Liver (tissue), 9 donors: Measurements from ENCODE around the gene RPS6KA2. TPM values are rescaled to one million over a fixed set of nuclear protein-coding genes. Genes with fewer than 3 reads are reported as not detected.

Experiments
- DNase-seq: peaks from one replicate; pipeline ENCODE4 v3.0.0-alpha.2; 2017; ENCODE audit warnings: low spot score
- H3K27ac ChIP-seq, 2 donors: one replicate each; pipeline ENCODE4 v1.7.0; 2013; ENCODE audit warnings: inconsistent platforms in 2 of 2, low read length in 2 of 2, control low read depth in 1 of 2, low read depth in 1 of 2, mild to moderate bottlenecking in 1 of 2
- H3K27me3 ChIP-seq, 4 donors: one replicate each; pipeline versions ENCODE4 v1.6.1 to v1.7.0; 2013; ENCODE audit warnings: low read length in 3 of 4, inconsistent platforms in 1 of 4, mild to moderate bottlenecking in 1 of 4, moderate library complexity in 1 of 4; ENCODE audit not compliant: control insufficient read depth in 4 of 4, insufficient read depth in 4 of 4
- H3K36me3 ChIP-seq, 4 donors: one replicate each; pipeline versions ENCODE4 v1.6.1 to v1.7.0; 2013; ENCODE audit warnings: low read length in 3 of 4, mild to moderate bottlenecking in 3 of 4, low read depth in 1 of 4, moderate library complexity in 1 of 4; ENCODE audit not compliant: control insufficient read depth in 4 of 4, insufficient read depth in 3 of 4
- H3K4me1 ChIP-seq, 4 donors: one replicate each; pipeline versions ENCODE4 v1.6.1 to v1.7.0; 2013; ENCODE audit warnings: low read length in 3 of 4, mild to moderate bottlenecking in 3 of 4, moderate library complexity in 1 of 4; ENCODE audit not compliant: control insufficient read depth in 4 of 4, insufficient read depth in 4 of 4
- H3K4me3 ChIP-seq, 3 donors: one replicate each; pipeline versions ENCODE4 v1.6.1 to v1.7.0; 2013; ENCODE audit warnings: low read length in 3 of 3, control low read depth in 1 of 3, low read depth in 1 of 3, mild to moderate bottlenecking in 1 of 3
- H3K9ac ChIP-seq, 2 donors: one replicate each; pipeline ENCODE4 v1.7.0; 2013; ENCODE audit warnings: low read length in 2 of 2, mild to moderate bottlenecking in 2 of 2, moderate library complexity in 2 of 2, control low read depth in 1 of 2, low read depth in 1 of 2
- H3K9me3 ChIP-seq, 4 donors: one replicate each; pipeline versions ENCODE4 v1.6.1 to v1.7.0; 2013; ENCODE audit warnings: low read length in 3 of 4; ENCODE audit not compliant: control insufficient read depth in 4 of 4
- ATF3 ChIP-seq: IDR thresholded peaks from 2 replicates; pipeline ENCODE4 v1.6.1; 2016; ENCODE audit warnings: antibody characterized with exemption
- CTCF ChIP-seq: fragments of 150-350 bp; IDR thresholded peaks from 2 replicates; pipeline ENCODE4 v1.5.1; 2017; ENCODE audit warnings: improper control_type of control experiment, low read depth, low read length; ENCODE audit not compliant: missing input control
- EGR1 ChIP-seq, 2 donors: IDR thresholded peaks; 2 replicates each; pipeline ENCODE4 v1.6.1; 2016 to 2018; ENCODE audit warnings: antibody characterized with exemption in 2 of 2, low read depth in 2 of 2
- FOXA1 ChIP-seq: IDR thresholded peaks from 2 replicates; pipeline ENCODE4 v1.6.1; 2016; ENCODE audit warnings: antibody characterized with exemption
- FOXA2 ChIP-seq: IDR thresholded peaks from 2 replicates; pipeline ENCODE4 v1.6.1; 2016; ENCODE audit warnings: antibody characterized with exemption
- GABPA ChIP-seq, 2 donors: IDR thresholded peaks in 1 of 2; conservative IDR thresholded peaks in 1 of 2; 2 replicates each; pipeline ENCODE4 v1.6.1; 2016; ENCODE audit warnings: antibody characterized with exemption in 2 of 2, mild to moderate bottlenecking in 1 of 2, moderate library complexity in 1 of 2
- HNF4A ChIP-seq, 2 donors: conservative IDR thresholded peaks; 2 replicates each; pipeline ENCODE4 v1.6.1; 2016; ENCODE audit warnings: antibody characterized with exemption in 2 of 2, mild to moderate bottlenecking in 2 of 2
- HNF4G ChIP-seq: IDR thresholded peaks from 2 replicates; pipeline ENCODE4 v1.6.1; 2016; ENCODE audit warnings: antibody characterized with exemption
- JUND ChIP-seq, 2 donors: IDR thresholded peaks; 2 replicates each; pipeline ENCODE4 v1.6.1; 2016; ENCODE audit warnings: antibody characterized with exemption in 2 of 2
- MAX ChIP-seq: IDR thresholded peaks from 2 replicates; pipeline ENCODE4 v1.6.1; 2016; ENCODE audit warnings: antibody characterized with exemption
- NR2F2 ChIP-seq: IDR thresholded peaks from 2 replicates; pipeline ENCODE4 v1.6.1; 2016; ENCODE audit warnings: antibody characterized with exemption
- RAD21 ChIP-seq, 2 donors: IDR thresholded peaks; 2 replicates each; pipeline ENCODE4 v1.6.1; 2016; ENCODE audit warnings: antibody characterized with exemption in 2 of 2, mild to moderate bottlenecking in 2 of 2
- REST ChIP-seq: IDR thresholded peaks from 2 replicates; pipeline ENCODE4 v1.6.1; 2016; ENCODE audit warnings: antibody characterized with exemption, mild to moderate bottlenecking
- RXRA ChIP-seq, 2 donors: IDR thresholded peaks; 2 replicates each; pipeline ENCODE4 v1.6.1; 2017 to 2018; ENCODE audit warnings: antibody characterized with exemption in 2 of 2, mild to moderate bottlenecking in 1 of 2
- SP1 ChIP-seq: IDR thresholded peaks from 2 replicates; pipeline ENCODE4 v1.6.1; 2018; ENCODE audit warnings: antibody characterized with exemption, mild to moderate bottlenecking
- TAF1 ChIP-seq: conservative IDR thresholded peaks from 2 replicates; pipeline ENCODE4 v1.6.1; 2016; ENCODE audit warnings: antibody characterized with exemption, mild to moderate bottlenecking
- YY1 ChIP-seq: IDR thresholded peaks from 2 replicates; pipeline ENCODE4 v1.6.1; 2016; ENCODE audit warnings: antibody characterized with exemption, mild to moderate bottlenecking
- ZBTB33 ChIP-seq: IDR thresholded peaks from 2 replicates; pipeline ENCODE4 v1.6.1; 2016; ENCODE audit warnings: antibody characterized with exemption
- WGBS: extraction: QIAGEN DNeasy Blood & Tissue Kit; methylation state at CpG from one replicate; pipeline ENCODE4 v1.1.7; 2013; 5-methylcytosine and 5-hydroxymethylcytosine counted together
- polyA plus RNA-seq, 2 donors: library from polyadenylated mRNA; stranded (reverse) in 1 of 2; unstranded in 1 of 2; fragments of 200-250 nt in 1 of 2; fragments of >200 nt in 1 of 2; fragmentation: Nextera tagmentation in 1 of 2; extraction: Ambion mirVana in 1 of 2; gene quantifications; one replicate each; pipeline versions ENCODE4 v1.2.1 to v1.2.3, GENCODE V29; 2013 to 2015
- total RNA-seq, 2 donors: library from RNA; depleted of rRNA; stranded (reverse); fragments of >200 nt; gene quantifications; one replicate each; pipeline ENCODE4 v1.2.3, GENCODE V29; 2014
- donor health status: healthy.
- donor health status: healthy.
- donor health status: healthy.
- donor health status: healthy.
- donor health status: healthy.

RPS6KA2 gene
- 1 to 10 TPM; 2.5 to 9.0 TPM for total RNA-seq
- 1 to 10 TPM; 4.5 to 5.5 TPM for polyA plus RNA-seq

- peak within 1 kb of the TSS; percentile 45 to 71 for H3K9ac ChIP-seq
- peak; percentile 99 for DNase-seq
- peaks cover 0 to 26% (median 19%) of the 10 kb centered on the region in 4 donors for H3K4me1 ChIP-seq
- H3K27ac ChIP-seq: peak within 1 kb of the TSS; percentile 75 to 76
- H3K9me3 ChIP-seq: no peaks in the 10 kb centered on the region
- WGBS: under 1% methylated on average over 87 of the region's 87 CpGs
- H3K4me3 ChIP-seq: peak within 1 kb of the TSS; percentile 73 to 91 (median 89)
- TF ChIP-seq HNF4G (no peak), RXRA (IDR thresholded peaks at IDR 0.05) (peak in 1 of 2 donors; percentile 7), SP1 (peak; percentile 93), REST (peak; percentile 63), CTCF (no peak), GABPA (IDR thresholded peaks at IDR 0.05 in 1 of 2, conservative IDR thresholded peaks at IDR 0.05 in 1 of 2) (peak in 1 of 2 donors; percentile 33), ATF3 (no peak), FOXA1 (no peak), RAD21 (IDR thresholded peaks at IDR 0.05) (peak in 1 of 2 donors; percentile 17), JUND (IDR thresholded peaks at IDR 0.05) (no peak), MAX (peak; percentile 39), ZBTB33 (no peak), EGR1 (IDR thresholded peaks at IDR 0.05; ENCODE audit: low read depth in 2 of 2) (peak in 1 of 2 donors; percentile 59), NR2F2 (no peak), TAF1 (peak; percentile 73), HNF4A (conservative IDR thresholded peaks at IDR 0.05) (peak; percentile 9 to 11), FOXA2 (no peak), YY1 (peak; percentile 39)
- H3K27me3 ChIP-seq: peaks cover 0 to 4% (median 0%) of the 10 kb centered on the region in 4 donors
- no peaks in the 10 kb centered on the region for H3K36me3 ChIP-seq
These were observed at the start of gene RPS6KA2 for GRCh38 chr6:166627033-166627874. Gene RPS6KA2 (minus strand): TSS chr6:166627251. CDS start chr6:166627019, 232 bp downstream.
